Measurements from ENCODE around the gene PMIS2.

Gene PMIS2

DNA sequence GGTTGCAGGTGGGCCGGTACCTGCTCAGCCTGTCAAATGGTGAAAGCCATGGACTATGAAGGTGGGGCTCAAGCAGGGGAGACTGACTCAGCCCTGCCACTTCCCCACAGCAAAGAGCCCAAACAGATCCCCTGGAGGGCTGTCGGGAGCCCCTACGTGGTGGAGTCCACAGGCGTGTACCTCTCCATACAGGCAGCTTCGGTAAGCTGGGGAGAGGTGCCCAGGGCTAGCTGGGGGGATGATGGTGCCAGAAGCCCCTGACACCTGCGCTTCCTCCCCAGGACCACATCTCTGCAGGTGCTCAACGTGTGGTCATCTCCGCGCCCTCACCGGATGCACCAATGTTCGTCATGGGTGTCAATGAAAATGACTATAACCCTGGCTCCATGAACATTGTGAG is 43.8 kb upstream of the PMIS2 start:
- WGBS (ENCODE audit: extremely low coverage, insufficient coverage, insufficient read length): no CpG with 5 or more reads among the region's 11 CpGs
- H3K27me3 ChIP-seq (ENCODE audit: insufficient read depth, low read length): no peaks in the 10 kb centered on the region
- H2AFZ ChIP-seq (ENCODE audit: insufficient read depth, low read length, poor library complexity): no peak overlapping the region
- no peak overlapping the region for H3K18ac ChIP-seq (ENCODE audit: low read length)
- no peak overlapping the region for H2BK5ac ChIP-seq (ENCODE audit: low read depth, low read length, poor library complexity)
- H3K79me1 ChIP-seq (ENCODE audit: low read length): peaks cover 7% of the 10 kb centered on the region
- no peak overlapping the region for H2AK5ac ChIP-seq (ENCODE audit: low read length)
- no peak overlapping the region for H3K27ac ChIP-seq (ENCODE audit: low read depth, low read length)
- peaks cover 7% of the 10 kb centered on the region for H3K79me2 ChIP-seq (ENCODE audit: control insufficient read depth, insufficient read depth, low read length, poor library complexity)
- no peak overlapping the region for H2BK120ac ChIP-seq (ENCODE audit: insufficient read depth, low read length, poor library complexity)
- H3K4ac ChIP-seq (ENCODE audit: low read depth, low read length): no peak overlapping the region
- H2BK12ac ChIP-seq (ENCODE audit: low read length): no peak overlapping the region
- H3K4me2 ChIP-seq (ENCODE audit: low read length): no peak overlapping the region
- DNase-seq: no peak
- H4K8ac ChIP-seq (ENCODE audit: low read depth, low read length): no peak overlapping the region
- no peak overlapping the region for H3K4me3 ChIP-seq (ENCODE audit: low read depth, low read length)
- no peaks in the 10 kb centered on the region for H3K9me3 ChIP-seq (ENCODE audit: insufficient read depth, low read depth, low read length)
- no peak overlapping the region for H4K12ac ChIP-seq (ENCODE audit: low read depth, low read length)
- peaks cover 9 to 12% of the 10 kb centered on the region in 2 experiments for H3K4me1 ChIP-seq (ENCODE audit: control insufficient read depth in 1 of 2, insufficient read depth in 2 of 2, low read length in 2 of 2)
- no peak overlapping the region for H4K91ac ChIP-seq (ENCODE audit: low read depth, low read length)
- no peak overlapping the region for H3K9ac ChIP-seq (ENCODE audit: low read length)
- no peak overlapping the region for H3K23ac ChIP-seq (ENCODE audit: low read length)
- H3K14ac ChIP-seq (ENCODE audit: low read length): no peak overlapping the region
- peaks cover 10 to 15% of the 10 kb centered on the region in 2 experiments for H3K36me3 ChIP-seq (ENCODE audit: control insufficient read depth in 1 of 2, insufficient read depth in 2 of 2, low read length in 2 of 2)

DNA sequence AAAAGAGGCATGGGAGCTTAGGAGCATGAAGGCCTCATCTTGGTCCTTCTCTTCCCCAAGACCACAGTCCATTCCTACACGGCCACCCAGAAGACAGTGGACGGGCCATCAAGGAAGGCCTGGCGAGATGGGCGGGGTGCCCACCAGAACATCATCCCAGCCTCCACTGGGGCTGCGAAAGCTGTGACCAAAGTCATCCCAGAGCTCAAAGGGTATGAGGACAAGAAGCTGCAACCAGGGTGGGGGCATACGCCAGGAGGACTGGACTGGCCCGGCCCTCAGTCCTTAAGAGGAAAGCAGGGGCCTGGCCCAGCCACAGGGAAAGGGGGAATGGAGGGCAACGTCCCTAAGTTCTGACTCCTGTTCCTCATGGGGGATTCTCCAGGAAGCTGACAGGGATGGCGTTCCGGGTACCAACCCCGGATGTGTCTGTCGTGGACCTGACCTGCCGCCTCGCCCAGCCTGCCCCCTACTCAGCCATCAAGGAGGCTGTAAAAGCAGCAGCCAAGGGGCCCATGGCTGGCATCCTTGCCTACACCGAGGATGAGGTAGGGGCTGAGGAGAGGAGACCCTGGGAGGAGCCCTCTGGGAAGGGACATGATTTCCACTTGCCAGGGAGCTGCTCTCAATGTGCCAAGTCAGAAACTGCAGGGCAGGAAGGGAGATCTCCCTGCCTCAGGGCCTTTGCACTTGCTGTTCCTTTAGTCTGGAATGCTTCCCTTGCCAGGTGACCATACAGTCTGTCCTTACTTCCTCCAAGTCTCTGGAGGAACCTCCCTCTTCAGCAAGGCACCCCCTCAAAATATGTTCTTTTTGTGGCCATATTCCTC is 42.5 kb upstream of the PMIS2 start:
- H3K23ac ChIP-seq (ENCODE audit: low read length): no peak overlapping the region
- no CpG with 5 or more reads among the region's 15 CpGs for WGBS (ENCODE audit: extremely low coverage, insufficient coverage, insufficient read length)

DNA sequence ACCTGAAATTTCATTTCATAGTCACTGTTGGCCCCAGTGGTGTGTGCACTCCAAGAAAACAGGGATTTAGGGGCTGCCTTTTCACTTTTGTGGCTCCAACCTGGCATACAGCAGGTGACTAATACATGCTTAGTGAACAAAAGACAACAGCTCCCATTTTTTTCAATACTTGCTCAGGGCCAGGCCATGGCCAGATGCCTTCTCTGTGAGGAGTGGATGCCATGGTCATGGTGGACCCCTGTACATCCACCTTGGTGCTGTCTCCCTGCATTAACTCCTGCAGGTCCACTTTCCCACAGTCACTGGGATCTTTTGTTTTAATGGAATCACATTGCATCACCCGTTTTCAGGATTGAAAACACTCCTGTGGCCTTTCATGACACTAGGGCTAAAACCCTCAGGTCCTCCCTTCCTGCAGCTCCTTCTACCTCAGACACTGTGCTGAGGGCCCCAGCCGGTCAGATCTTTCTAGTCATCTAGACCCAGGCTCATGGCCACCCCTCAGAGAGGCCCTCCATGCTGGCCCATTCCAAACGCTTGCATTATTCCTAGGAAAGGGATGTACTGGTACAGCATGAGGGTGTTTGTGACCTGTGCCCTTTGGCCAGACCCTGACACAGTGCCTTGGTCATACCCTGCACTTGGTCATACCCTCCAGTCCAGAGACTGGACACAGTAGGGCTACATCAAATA is 41.7 kb upstream of the PMIS2 start:
- no peak overlapping the region for H3K23ac ChIP-seq (ENCODE audit: low read length)
- no peak overlapping the region for H3K9ac ChIP-seq (ENCODE audit: low read length)
- H3K79me1 ChIP-seq (ENCODE audit: low read length): peaks cover 7% of the 10 kb centered on the region
- H4K91ac ChIP-seq (ENCODE audit: low read depth, low read length): no peak overlapping the region
- H3K79me2 ChIP-seq (ENCODE audit: control insufficient read depth, insufficient read depth, low read length, poor library complexity): peaks cover 7% of the 10 kb centered on the region
- H3K4me3 ChIP-seq (ENCODE audit: low read depth, low read length): peak overlapping the region; percentile 87
- H3K27me3 ChIP-seq (ENCODE audit: insufficient read depth, low read length): no peaks in the 10 kb centered on the region
- DNase-seq: no peak
- peak overlapping the region; percentile 37 for H4K12ac ChIP-seq (ENCODE audit: low read depth, low read length)
- peak overlapping the region; percentile 6 for H3K4ac ChIP-seq (ENCODE audit: low read depth, low read length)
- peaks cover 9 to 15% of the 10 kb centered on the region in 2 experiments for H3K4me1 ChIP-seq (ENCODE audit: control insufficient read depth in 1 of 2, insufficient read depth in 2 of 2, low read length in 2 of 2)
- no peak overlapping the region for H2BK12ac ChIP-seq (ENCODE audit: low read length)
- peaks cover 11 to 19% of the 10 kb centered on the region in 2 experiments for H3K36me3 ChIP-seq (ENCODE audit: control insufficient read depth in 1 of 2, insufficient read depth in 2 of 2, low read length in 2 of 2)
- H4K8ac ChIP-seq (ENCODE audit: low read depth, low read length): peak overlapping the region; percentile 70
- peak overlapping the region; percentile 84 for H3K4me2 ChIP-seq (ENCODE audit: low read length)
- no peak overlapping the region for H2BK120ac ChIP-seq (ENCODE audit: insufficient read depth, low read length, poor library complexity)
- WGBS (ENCODE audit: extremely low coverage, insufficient coverage, insufficient read length): no CpG with 5 or more reads among the region's 3 CpGs
- H2AFZ ChIP-seq (ENCODE audit: insufficient read depth, low read length, poor library complexity): peak overlapping the region; percentile 0
- no peak overlapping the region for H3K18ac ChIP-seq (ENCODE audit: low read length)
- no peak overlapping the region for H2AK5ac ChIP-seq (ENCODE audit: low read length)
- H3K14ac ChIP-seq (ENCODE audit: low read length): no peak overlapping the region
- H3K9me3 ChIP-seq (ENCODE audit: insufficient read depth, low read depth, low read length): no peaks in the 10 kb centered on the region
- H2BK5ac ChIP-seq (ENCODE audit: low read depth, low read length, poor library complexity): no peak overlapping the region
- no peak overlapping the region for H3K27ac ChIP-seq (ENCODE audit: low read depth, low read length)

More for the DNA sequence above, 42.5 kb upstream of the PMIS2 start:
- Histone ChIP-seq H2AK5ac (ENCODE audit: low read length) (no peak overlapping the region), H3K4me2 (ENCODE audit: low read length) (no peak overlapping the region), H2BK12ac (ENCODE audit: low read length) (no peak overlapping the region), H3K4me3 (ENCODE audit: low read depth, low read length) (no peak overlapping the region), H3K27ac (ENCODE audit: low read depth, low read length) (no peak overlapping the region), H3K9ac (ENCODE audit: low read length) (no peak overlapping the region), H3K79me1 (ENCODE audit: low read length) (peaks cover 7% of the 10 kb centered on the region), H4K8ac (ENCODE audit: low read depth, low read length) (no peak overlapping the region), H3K79me2 (ENCODE audit: control insufficient read depth, insufficient read depth, low read length, poor library complexity) (peaks cover 7% of the 10 kb centered on the region), H3K14ac (ENCODE audit: low read length) (no peak overlapping the region), H2AFZ (ENCODE audit: insufficient read depth, low read length, poor library complexity) (no peak overlapping the region), H3K4me1 (ENCODE audit: control insufficient read depth in 1 of 2, insufficient read depth in 2 of 2, low read length in 2 of 2) (peaks cover 9 to 15% of the 10 kb centered on the region in 2 experiments), H4K12ac (ENCODE audit: low read depth, low read length) (no peak overlapping the region), H3K36me3 (ENCODE audit: control insufficient read depth in 1 of 2, insufficient read depth in 2 of 2, low read length in 2 of 2) (peaks cover 11 to 19% of the 10 kb centered on the region in 2 experiments), H3K4ac (ENCODE audit: low read depth, low read length) (no peak overlapping the region), H4K91ac (ENCODE audit: low read depth, low read length) (no peak overlapping the region), H3K9me3 (ENCODE audit: insufficient read depth, low read depth, low read length) (no peaks in the 10 kb centered on the region), H2BK120ac (ENCODE audit: insufficient read depth, low read length, poor library complexity) (no peak overlapping the region), H2BK5ac (ENCODE audit: low read depth, low read length, poor library complexity) (no peak overlapping the region), H3K27me3 (ENCODE audit: insufficient read depth, low read length) (no peaks in the 10 kb centered on the region), H3K18ac (ENCODE audit: low read length) (no peak overlapping the region)
- DNase-seq: no peak

DNA sequence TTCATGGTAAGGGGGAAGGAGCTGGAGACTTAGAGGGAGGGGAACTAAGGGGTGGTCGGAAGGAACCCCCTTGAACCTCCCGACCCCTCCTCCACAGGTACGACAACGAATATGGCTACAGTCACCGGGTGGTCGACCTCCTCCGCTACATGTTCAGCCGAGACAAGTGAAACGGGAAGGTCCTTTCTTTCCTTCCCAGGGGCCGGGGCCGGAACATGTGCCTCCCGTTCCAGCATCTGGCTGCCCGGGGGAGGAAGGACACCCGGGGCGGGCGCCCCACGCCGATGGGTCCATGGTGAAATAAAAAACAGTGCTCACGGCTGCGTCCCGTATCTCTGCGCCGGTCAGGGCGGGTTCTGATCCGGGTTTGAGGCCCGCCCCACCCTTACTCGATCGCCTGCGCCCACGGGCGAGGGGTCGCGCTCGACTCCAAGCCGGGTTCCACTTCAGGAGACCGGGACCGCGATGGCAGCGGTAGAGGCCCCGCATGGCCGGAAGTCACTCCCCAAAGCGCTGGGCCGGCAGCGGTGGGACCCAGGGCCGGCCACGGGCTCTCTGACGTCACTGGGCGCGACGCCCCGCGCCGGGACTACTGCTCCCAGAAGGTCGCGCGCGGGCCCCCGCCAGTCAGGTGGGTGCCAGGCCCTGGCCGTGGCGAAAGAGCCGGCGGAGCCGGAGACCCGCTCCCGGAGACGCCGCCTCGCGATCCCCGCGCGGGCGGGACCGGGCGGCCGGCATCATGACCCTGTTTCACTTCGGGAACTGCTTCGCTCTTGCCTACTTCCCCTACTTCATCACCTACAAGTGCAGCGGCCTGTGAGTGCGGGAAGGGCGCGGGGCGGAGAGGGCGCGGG is 40.7 kb upstream of the PMIS2 start, which contains the start of gene TMEM147:
TMEM147 (plus strand) TSS at position 626 of the 854 bp plus-strand sequence; CDS start at position 740, 114 bp downstream.
- peak within 1 kb of the TSS; percentile 84 for H3K4me2 ChIP-seq (ENCODE audit: low read length)
- H3K27ac ChIP-seq (ENCODE audit: low read depth, low read length): peak within 1 kb of the TSS; percentile 3
- H4K12ac ChIP-seq (ENCODE audit: low read depth, low read length): peak within 1 kb of the TSS; percentile 75
- H3K4me1 ChIP-seq (ENCODE audit: control insufficient read depth in 1 of 2, insufficient read depth in 2 of 2, low read length in 2 of 2): peaks cover 9 to 15% of the 10 kb centered on the region in 2 experiments
- H2AK5ac ChIP-seq (ENCODE audit: low read length): no peak within 1 kb of the TSS
- DNase-seq: peak; percentile 59 to 70
- H3K79me1 ChIP-seq (ENCODE audit: low read length): peaks cover 7% of the 10 kb centered on the region
- peak within 1 kb of the TSS; percentile 87 for H3K4me3 ChIP-seq (ENCODE audit: low read depth, low read length)
- H3K4ac ChIP-seq (ENCODE audit: low read depth, low read length): peak within 1 kb of the TSS; percentile 6
- H2AFZ ChIP-seq (ENCODE audit: insufficient read depth, low read length, poor library complexity): peak within 1 kb of the TSS; percentile 95
- peak within 1 kb of the TSS; percentile 35 for H2BK120ac ChIP-seq (ENCODE audit: insufficient read depth, low read length, poor library complexity)
- no CpG with 5 or more reads among the region's 85 CpGs for WGBS (ENCODE audit: extremely low coverage, insufficient coverage, insufficient read length)
- H3K9me3 ChIP-seq (ENCODE audit: insufficient read depth, low read depth, low read length): no peaks in the 10 kb centered on the region
- no peak within 1 kb of the TSS for H2BK5ac ChIP-seq (ENCODE audit: low read depth, low read length, poor library complexity)
- H2BK12ac ChIP-seq (ENCODE audit: low read length): no peak within 1 kb of the TSS
- H3K27me3 ChIP-seq (ENCODE audit: insufficient read depth, low read length): no peaks in the 10 kb centered on the region
- peak within 1 kb of the TSS; percentile 87 for H3K18ac ChIP-seq (ENCODE audit: low read length)
- H3K14ac ChIP-seq (ENCODE audit: low read length): peak within 1 kb of the TSS; percentile 67
- peak within 1 kb of the TSS; percentile 95 for H4K8ac ChIP-seq (ENCODE audit: low read depth, low read length)
- no peak within 1 kb of the TSS for H3K23ac ChIP-seq (ENCODE audit: low read length)
- H3K79me2 ChIP-seq (ENCODE audit: control insufficient read depth, insufficient read depth, low read length, poor library complexity): peaks cover 7% of the 10 kb centered on the region
- peaks cover 11 to 17% of the 10 kb centered on the region in 2 experiments for H3K36me3 ChIP-seq (ENCODE audit: control insufficient read depth in 1 of 2, insufficient read depth in 2 of 2, low read length in 2 of 2)
- H3K9ac ChIP-seq (ENCODE audit: low read length): peak within 1 kb of the TSS; percentile 88
- peak within 1 kb of the TSS; percentile 78 for H4K91ac ChIP-seq (ENCODE audit: low read depth, low read length)

Data from trophoblast cell (in vitro differentiated cells and primary cell).